Stimulated activated memory B cell treated with anti-CD40 and anti-IgM and Interleukin-4, amounts not matched to agents 10 μg/mL and 1 μg/mL and 100 μg/mL, for 72 hours (primary cell): ENCODE data around the gene SIPA1L2.

Experiments
- ATAC-seq: fragments of 150-1000 bp; cut with Tn5 transposase; 2 replicates; pipeline ENCODE4 v1.10.0; 2021
- H3K27ac Mint-ChIP-seq: one replicate; pipeline ENCODE4 v1.8.0; 2022; ENCODE audit warnings: mild to moderate bottlenecking, mixed read lengths
- H3K27me3 Mint-ChIP-seq: one replicate; pipeline ENCODE4 v1.8.0; 2022; ENCODE audit warnings: mixed read lengths
- H3K36me3 Mint-ChIP-seq: one replicate; pipeline ENCODE4 v1.8.0; 2022; ENCODE audit warnings: mixed read lengths
- H3K4me1 Mint-ChIP-seq: one replicate; pipeline ENCODE4 v1.8.0; 2022; ENCODE audit warnings: mixed read lengths
- H3K4me3 Mint-ChIP-seq: one replicate; pipeline ENCODE4 v1.8.0; 2022; ENCODE audit warnings: mild to moderate bottlenecking, moderate library complexity, mixed read lengths
- H3K9me3 Mint-ChIP-seq: one replicate; pipeline ENCODE4 v1.8.0; 2022; ENCODE audit warnings: mixed read lengths

The SIPA1L2 gene

DNA sequence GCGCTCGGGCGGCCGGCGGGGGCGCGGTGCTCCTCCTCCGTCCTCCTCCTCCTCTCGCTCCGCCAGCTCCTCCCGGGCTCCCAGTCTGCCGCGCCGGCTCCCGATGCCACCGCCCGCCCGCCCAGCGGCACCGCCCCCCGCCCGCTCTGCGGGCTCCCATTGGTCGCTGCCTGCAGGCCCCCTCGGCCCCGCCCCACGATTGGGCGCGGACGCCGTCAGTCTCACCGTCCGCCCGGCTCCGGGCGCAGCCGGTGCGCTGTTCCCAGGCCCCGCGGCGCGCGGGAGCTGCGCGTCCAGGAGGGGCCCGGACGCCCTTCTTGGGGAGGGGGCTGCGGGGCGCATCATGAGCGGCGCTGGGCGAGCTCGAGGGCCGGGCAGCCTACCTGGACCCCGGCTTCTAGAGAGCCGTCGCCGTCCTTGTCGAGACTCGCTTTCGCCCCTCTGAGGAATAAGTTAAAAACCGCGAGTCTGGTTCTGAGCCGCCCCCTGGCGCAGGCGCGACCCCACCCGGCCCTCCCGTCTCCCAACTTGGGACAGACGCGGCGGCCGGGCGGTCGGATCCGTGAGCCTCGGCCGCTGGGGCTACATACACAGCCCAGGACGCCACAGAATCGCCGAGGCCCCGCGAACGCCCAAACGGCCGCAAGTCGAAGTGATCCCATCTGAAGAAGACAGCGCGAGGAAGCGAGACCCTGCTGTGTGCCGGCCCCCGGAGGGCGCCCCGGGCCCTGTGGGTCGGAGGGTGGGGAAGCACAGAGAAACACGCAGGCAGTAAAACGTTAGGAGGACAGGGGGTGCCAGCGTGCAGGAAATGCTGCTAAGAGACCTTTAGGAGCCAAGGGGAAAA lies at the start of gene SIPA1L2:
Gene SIPA1L2 (minus strand): TSS at position 87 of the 847 bp plus-strand sequence. CDS start 114,794 bp downstream, outside the sequence.
- Mint-ChIP-seq H3K4me3 (peak within 1 kb of the TSS; percentile 80), H3K27me3 (peaks cover 50% of the 10 kb centered on the region), H3K4me1 (peaks cover 14% of the 10 kb centered on the region), H3K27ac (no peak within 1 kb of the TSS), H3K36me3 (no peaks in the 10 kb centered on the region), H3K9me3 (no peaks in the 10 kb centered on the region)
- peak; percentile 95 for ATAC-seq

DNA sequence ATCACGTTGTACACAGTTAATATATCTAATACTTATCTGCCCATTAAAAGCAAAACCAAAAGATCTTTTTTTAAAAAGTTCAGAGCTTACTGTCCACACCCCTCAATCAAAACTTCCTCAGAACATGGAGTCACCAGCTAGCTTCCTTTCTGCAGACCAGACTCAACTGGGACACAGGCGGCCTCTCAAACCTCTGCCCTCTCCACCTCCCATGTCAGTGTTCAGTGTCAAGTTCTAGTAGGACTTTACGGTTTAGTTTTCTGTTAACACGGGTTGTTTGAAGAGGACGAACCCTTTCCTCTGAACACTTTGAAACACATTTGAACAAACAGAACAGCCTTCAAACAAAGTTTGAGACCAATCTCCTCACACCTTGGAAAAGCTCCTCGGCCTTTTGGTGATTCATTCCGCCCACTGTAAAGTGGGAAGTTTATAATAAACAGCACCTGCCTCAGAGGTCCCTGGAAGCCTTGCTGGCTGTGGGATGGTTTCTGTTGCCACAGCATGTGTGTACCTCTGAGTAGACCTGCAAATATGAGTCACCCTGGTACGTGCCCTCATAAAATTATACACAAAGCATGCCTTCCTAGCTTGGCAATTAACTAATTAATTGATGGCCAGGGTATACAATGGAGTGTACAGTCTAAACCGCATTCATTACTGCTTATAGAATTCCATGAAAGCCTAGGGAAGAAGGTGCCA lies 48.4 kb upstream of the SIPA1L2 start:
- no peak for ATAC-seq
- H3K36me3 Mint-ChIP-seq = no peaks in the 10 kb centered on the region

DNA sequence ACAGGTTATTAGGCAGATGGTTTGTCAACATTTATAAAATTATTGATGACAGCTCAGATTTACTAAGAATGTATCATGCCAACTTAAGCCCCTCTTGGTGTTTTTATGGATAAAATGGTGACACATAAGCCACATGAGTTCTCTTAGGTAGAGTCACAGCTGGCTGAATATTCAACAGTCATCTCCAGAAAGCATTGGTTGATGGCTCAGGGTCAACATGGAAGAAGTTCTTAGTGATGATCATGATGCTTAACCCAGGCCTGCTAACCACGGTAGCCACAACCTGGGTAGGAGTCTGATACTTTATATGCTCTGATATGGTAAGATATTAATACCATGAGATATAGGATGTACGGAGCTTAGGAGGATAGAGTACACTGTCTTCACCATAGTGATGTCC lies 46.4 kb upstream of the SIPA1L2 start:
- Mint-ChIP-seq H3K27me3 (peaks cover 14% of the 10 kb centered on the region), H3K4me3 (no peak overlapping the region), H3K36me3 (no peaks in the 10 kb centered on the region), H3K27ac (no peak overlapping the region), H3K4me1 (no peaks in the 10 kb centered on the region), H3K9me3 (no peaks in the 10 kb centered on the region)
- ATAC-seq = no peak

More for the DNA sequence above, 48.4 kb upstream of the SIPA1L2 start:
- Mint-ChIP-seq H3K27me3 (peaks cover 14% of the 10 kb centered on the region), H3K27ac (no peak overlapping the region), H3K4me3 (no peak overlapping the region), H3K9me3 (peaks cover 2% of the 10 kb centered on the region), H3K4me1 (no peaks in the 10 kb centered on the region)

DNA sequence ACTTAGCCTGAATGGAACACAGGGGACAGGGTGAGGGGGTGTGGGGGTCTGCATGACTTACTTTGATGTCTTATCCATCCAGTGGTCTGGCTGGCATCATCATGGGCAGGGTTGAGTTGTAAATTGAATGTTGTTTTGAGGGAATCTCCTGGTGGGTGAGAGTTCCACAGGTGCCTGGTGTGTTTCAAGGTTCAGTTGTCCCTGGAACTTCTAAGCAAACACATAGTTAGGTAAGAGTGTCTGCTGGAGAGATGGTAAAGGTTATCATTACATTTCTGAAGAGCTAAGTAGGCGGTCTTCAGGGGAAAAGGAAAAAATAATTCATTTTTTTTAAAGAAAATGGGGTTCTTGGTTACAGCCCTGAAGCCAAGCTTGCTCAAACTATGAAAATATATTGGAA lies 46.0 kb upstream of the SIPA1L2 start:
- H3K4me1 Mint-ChIP-seq = no peaks in the 10 kb centered on the region
- no peak overlapping the region for H3K27ac Mint-ChIP-seq
- H3K4me3 Mint-ChIP-seq = no peak overlapping the region
- peaks cover 15% of the 10 kb centered on the region for H3K27me3 Mint-ChIP-seq
- no peaks in the 10 kb centered on the region for H3K36me3 Mint-ChIP-seq
- H3K9me3 Mint-ChIP-seq = no peaks in the 10 kb centered on the region
- no peak for ATAC-seq

DNA sequence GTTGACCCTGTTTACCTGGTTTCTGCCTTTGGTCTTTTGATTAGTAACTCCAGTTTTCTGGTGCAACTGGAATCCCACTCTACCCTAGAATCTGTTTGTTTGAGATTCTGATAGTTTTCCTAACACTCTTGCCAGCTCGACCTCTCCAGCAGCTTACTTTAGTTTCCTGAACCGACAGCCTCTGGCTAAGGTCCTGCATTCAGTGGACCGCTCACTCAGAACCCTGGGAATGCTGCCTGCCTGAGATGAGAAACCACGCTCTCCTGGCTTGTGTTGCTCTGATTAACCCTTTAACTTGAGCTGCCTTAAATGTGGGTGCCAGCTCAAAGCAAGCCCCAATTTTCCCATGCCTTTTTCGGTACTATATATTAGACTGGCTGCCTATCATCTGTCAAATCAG lies 45.3 kb upstream of the SIPA1L2 start:
- no peak overlapping the region for H3K4me3 Mint-ChIP-seq
- ATAC-seq = no peak
- H3K9me3 Mint-ChIP-seq = no peaks in the 10 kb centered on the region
- no peaks in the 10 kb centered on the region for H3K4me1 Mint-ChIP-seq
- H3K27ac Mint-ChIP-seq = no peak overlapping the region
- H3K36me3 Mint-ChIP-seq = no peaks in the 10 kb centered on the region
- peaks cover 15% of the 10 kb centered on the region for H3K27me3 Mint-ChIP-seq

GRCh38 chr1:232673256-232673655 lies 43.3 kb upstream of the SIPA1L2 start:
- Mint-ChIP-seq H3K4me1 (no peaks in the 10 kb centered on the region), H3K27ac (no peak overlapping the region), H3K4me3 (no peak overlapping the region), H3K36me3 (no peaks in the 10 kb centered on the region), H3K27me3 (peaks cover 15% of the 10 kb centered on the region), H3K9me3 (no peaks in the 10 kb centered on the region)
- ATAC-seq = no peak

- peaks cover 7% of the 10 kb centered on the region for H3K4me1 Mint-ChIP-seq
- no peak overlapping the region for H3K27ac Mint-ChIP-seq
- H3K9me3 Mint-ChIP-seq = no peaks in the 10 kb centered on the region
- no peak for ATAC-seq
- H3K36me3 Mint-ChIP-seq = no peaks in the 10 kb centered on the region
- peaks cover 15% of the 10 kb centered on the region for H3K27me3 Mint-ChIP-seq
- no peak overlapping the region for H3K4me3 Mint-ChIP-seq
Measured at GRCh38 chr1:232669981-232670747, 40.2 kb upstream of the SIPA1L2 start.

GRCh38 chr1:232667778-232668165 lies 37.8 kb upstream of the SIPA1L2 start:
- Mint-ChIP-seq H3K4me3 (no peak overlapping the region), H3K36me3 (no peaks in the 10 kb centered on the region)
- ATAC-seq = no peak

DNA sequence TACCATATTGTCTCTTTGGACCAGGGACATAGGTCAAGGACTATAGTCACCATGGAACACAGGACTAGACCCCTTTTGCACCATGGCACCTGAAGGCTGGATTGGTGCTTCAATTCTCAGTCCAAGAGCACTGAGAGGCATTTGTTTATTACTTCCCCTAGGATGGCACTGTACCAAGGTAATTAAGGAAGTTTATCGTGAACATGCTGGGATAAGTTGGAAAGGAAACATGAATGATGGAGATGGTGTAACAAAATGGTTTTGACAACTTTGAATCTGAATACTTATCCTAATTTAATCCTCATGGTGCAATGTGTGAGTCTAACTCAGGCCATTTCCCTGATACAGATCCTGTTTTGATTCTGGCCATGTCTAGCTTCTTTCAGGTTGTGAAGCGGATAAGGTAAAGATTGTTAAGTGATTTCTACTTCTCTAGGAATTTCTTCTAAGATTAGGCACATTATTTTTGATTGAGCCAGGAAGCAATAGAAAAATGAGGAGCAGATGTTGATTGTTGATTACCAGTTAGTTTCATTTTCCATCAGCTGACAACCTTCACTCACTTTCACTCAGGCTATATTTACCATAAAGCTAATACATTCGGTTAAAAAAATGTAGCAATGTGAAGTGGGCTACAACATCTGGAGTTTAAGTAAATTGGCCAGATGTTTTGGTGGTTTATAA lies 37.3 kb upstream of the SIPA1L2 start:
- Mint-ChIP-seq H3K36me3 (no peaks in the 10 kb centered on the region), H3K4me1 (peaks cover 7% of the 10 kb centered on the region), H3K27me3 (peaks cover 15% of the 10 kb centered on the region), H3K27ac (no peak overlapping the region), H3K9me3 (no peaks in the 10 kb centered on the region), H3K4me3 (no peak overlapping the region)
- ATAC-seq = no peak

More at GRCh38 chr1:232667778-232668165, 37.8 kb upstream of the SIPA1L2 start:
- Mint-ChIP-seq H3K27ac (no peak overlapping the region), H3K4me1 (peaks cover 7% of the 10 kb centered on the region), H3K27me3 (peaks cover 15% of the 10 kb centered on the region), H3K9me3 (no peaks in the 10 kb centered on the region)

- H3K4me1 Mint-ChIP-seq = peaks cover 7% of the 10 kb centered on the region
- H3K9me3 Mint-ChIP-seq = no peaks in the 10 kb centered on the region
- ATAC-seq = no peak
- peaks cover 14% of the 10 kb centered on the region for H3K27me3 Mint-ChIP-seq
- H3K27ac Mint-ChIP-seq = no peak overlapping the region
- no peaks in the 10 kb centered on the region for H3K36me3 Mint-ChIP-seq
- no peak overlapping the region for H3K4me3 Mint-ChIP-seq
Measured at GRCh38 chr1:232664844-232665777, 35.2 kb upstream of the SIPA1L2 start.

GRCh38 chr1:232662910-232663309 lies 33.0 kb upstream of the SIPA1L2 start:
- Mint-ChIP-seq H3K9me3 (no peaks in the 10 kb centered on the region), H3K27me3 (peaks cover 8% of the 10 kb centered on the region), H3K4me3 (no peak overlapping the region), H3K36me3 (no peaks in the 10 kb centered on the region), H3K4me1 (peaks cover 7% of the 10 kb centered on the region), H3K27ac (no peak overlapping the region)
- ATAC-seq = no peak

- ATAC-seq = no peak
- Mint-ChIP-seq H3K27me3 (peaks cover 14% of the 10 kb centered on the region), H3K4me1 (no peaks in the 10 kb centered on the region), H3K27ac (no peak overlapping the region), H3K9me3 (no peaks in the 10 kb centered on the region), H3K36me3 (no peaks in the 10 kb centered on the region), H3K4me3 (no peak overlapping the region)
Measured at GRCh38 chr1:232658386-232658785, 28.5 kb upstream of the SIPA1L2 start.

- no peak for ATAC-seq
- no peaks in the 10 kb centered on the region for H3K9me3 Mint-ChIP-seq
Measured at GRCh38 chr1:232657426-232658005, 27.6 kb upstream of the SIPA1L2 start.

DNA sequence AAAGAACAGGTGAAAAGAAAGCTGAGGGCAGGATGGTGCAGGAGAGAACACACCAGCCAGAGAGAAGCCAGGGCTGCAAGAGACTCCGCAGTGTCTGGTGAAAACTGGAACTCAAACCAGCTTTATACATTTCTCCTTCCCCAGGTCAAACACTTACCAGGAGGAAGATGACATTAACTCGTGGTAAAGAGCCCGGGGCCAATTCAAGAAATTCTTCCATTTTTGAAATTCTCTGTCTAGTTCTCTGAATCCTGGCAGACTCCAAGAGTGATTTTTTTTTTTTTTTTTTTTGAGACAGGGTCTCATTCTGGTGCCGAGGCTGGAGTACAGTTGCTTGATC lies 25.8 kb upstream of the SIPA1L2 start:
- Mint-ChIP-seq H3K27me3 (peaks cover 11% of the 10 kb centered on the region), H3K4me3 (no peak overlapping the region), H3K36me3 (no peaks in the 10 kb centered on the region), H3K4me1 (no peaks in the 10 kb centered on the region), H3K27ac (no peak overlapping the region), H3K9me3 (no peaks in the 10 kb centered on the region)
- no peak for ATAC-seq

More at GRCh38 chr1:232657426-232658005, 27.6 kb upstream of the SIPA1L2 start:
- no peaks in the 10 kb centered on the region for H3K36me3 Mint-ChIP-seq
- no peaks in the 10 kb centered on the region for H3K4me1 Mint-ChIP-seq
- H3K27ac Mint-ChIP-seq = no peak overlapping the region
- H3K4me3 Mint-ChIP-seq = no peak overlapping the region
- H3K27me3 Mint-ChIP-seq = peaks cover 19% of the 10 kb centered on the region
